Measurements from ENCODE around the gene CHGA.

CHGA gene

GRCh38 chr14:92914087-92914656 is 8.8 kb upstream of the CHGA start:
- DNase-seq (ENCODE audit: low read depth, low spot score): peak; percentile 5
- in situ Hi-C loops (cut with HindIII; ENCODE audit: low sequenced_read_pairs): no loop called here
- no peak for TF ChIP-seq CTCF (IDR thresholded peaks at IDR 0.05; ENCODE audit: low read depth, low read length)
- no peak overlapping the region for H3K4me3 ChIP-seq (ENCODE audit: low read depth, low read length)

GRCh38 chr14:92916201-92916600 is 6.7 kb upstream of the CHGA start:
- DNase-seq (ENCODE audit: low read depth, low spot score): no peak
- no peak for TF ChIP-seq CTCF (IDR thresholded peaks at IDR 0.05; ENCODE audit: low read depth, low read length)
- no peak overlapping the region for H3K4me3 ChIP-seq (ENCODE audit: low read depth, low read length)
- in situ Hi-C loops (cut with HindIII; ENCODE audit: low sequenced_read_pairs): no loop called here

- in situ Hi-C loops (cut with HindIII; ENCODE audit: low sequenced_read_pairs): no loop called here
- TF ChIP-seq CTCF (IDR thresholded peaks at IDR 0.05; ENCODE audit: low read depth, low read length): no peak
- H3K4me3 ChIP-seq (ENCODE audit: low read depth, low read length): no peak overlapping the region
- no peak for DNase-seq (ENCODE audit: low read depth, low spot score)
Observed at GRCh38 chr14:92917041-92917940, 5.7 kb upstream of the CHGA start.

GRCh38 chr14:92917956-92918355 is 5.0 kb upstream of the CHGA start:
- no peak for TF ChIP-seq CTCF (IDR thresholded peaks at IDR 0.05; ENCODE audit: low read depth, low read length)
- no peak for DNase-seq (ENCODE audit: low read depth, low spot score)
- H3K4me3 ChIP-seq (ENCODE audit: low read depth, low read length): no peak overlapping the region
- in situ Hi-C loops (cut with HindIII; ENCODE audit: low sequenced_read_pairs): no loop called here

- TF ChIP-seq CTCF (IDR thresholded peaks at IDR 0.05; ENCODE audit: low read depth, low read length): no peak
- in situ Hi-C loops (cut with HindIII; ENCODE audit: low sequenced_read_pairs): no loop called here
- no peak for DNase-seq (ENCODE audit: low read depth, low spot score)
- no peak overlapping the region for H3K4me3 ChIP-seq (ENCODE audit: low read depth, low read length)
Observed at GRCh38 chr14:92920001-92920400, 2.9 kb upstream of the CHGA start.

GRCh38 chr14:92922155-92922735 is 705 bp upstream of the CHGA start:
- DNase-seq (ENCODE audit: low read depth, low spot score): no peak
- H3K4me3 ChIP-seq (ENCODE audit: low read depth, low read length): no peak overlapping the region
- in situ Hi-C loops (cut with HindIII; ENCODE audit: low sequenced_read_pairs): no loop called here
- no peak for TF ChIP-seq CTCF (IDR thresholded peaks at IDR 0.05; ENCODE audit: low read depth, low read length)
